ENCODE measurements around the gene ARHGAP10. TPM values are rescaled to one million over a fixed set of nuclear protein-coding genes. Genes with fewer than 3 reads are reported as not detected.

Gene ARHGAP10
- total and polyA plus RNA-seq, 3 donors from 2014 or later, result 17.4 to 108 (median 83.5) TPM

- no peaks in the 10 kb centered on the region for H3K4me1 ChIP-seq
- no peak overlapping the region for H3K4me3 ChIP-seq
- WGBS, 2 donors, result 73 to 87% methylated on average over 2 of the region's 2 CpGs
- H3K27me3 ChIP-seq, result no peaks in the 10 kb centered on the region
- no peak overlapping the region for H3K27ac ChIP-seq
- no peak for TF ChIP-seq POLR2A (IDR thresholded peaks at IDR 0.05)
- TF ChIP-seq CTCF (IDR thresholded peaks at IDR 0.05), result no peak
- no peak for DNase-seq
- H3K36me3 ChIP-seq (ENCODE audit: low read depth, missing control alignments), result no peaks in the 10 kb centered on the region
- intact Hi-C loops (cut with DNase I; ENCODE audit: low total_unique reads), result no loop called here
- no peaks in the 10 kb centered on the region for H3K9me3 ChIP-seq
Measured at GRCh38 chr4:148030193-148030873, 298.4 kb downstream of the ARHGAP10 start.

GRCh38 chr4:148034813-148035212, 302.9 kb downstream of the ARHGAP10 start:
- H3K4me1 ChIP-seq, result no peaks in the 10 kb centered on the region
- H3K27ac ChIP-seq, result no peak overlapping the region
- intact Hi-C loops (cut with DNase I; ENCODE audit: low total_unique reads), result no loop called here
- H3K4me3 ChIP-seq, result no peak overlapping the region
- DNase-seq, result no peak
- no peaks in the 10 kb centered on the region for H3K9me3 ChIP-seq
- no peaks in the 10 kb centered on the region for H3K27me3 ChIP-seq
- no peaks in the 10 kb centered on the region for H3K36me3 ChIP-seq (ENCODE audit: low read depth, missing control alignments)
- TF ChIP-seq POLR2A (IDR thresholded peaks at IDR 0.05), result no peak
- 55% methylated on average over 1 of the region's 1 CpG for WGBS, 2 donors

GRCh38 chr4:148041606-148042329, 309.9 kb downstream of the ARHGAP10 start:
- Histone ChIP-seq H3K36me3 (ENCODE audit: low read depth, missing control alignments) (no peaks in the 10 kb centered on the region), H3K4me3 (no peak overlapping the region), H3K9me3 (no peaks in the 10 kb centered on the region), H3K27me3 (no peaks in the 10 kb centered on the region), H3K27ac (no peak overlapping the region), H3K4me1 (no peaks in the 10 kb centered on the region)
- intact Hi-C loops (cut with DNase I; ENCODE audit: low total_unique reads), result no loop called here
- 55 to 69% methylated on average over 7 of the region's 7 CpGs for WGBS, 2 donors
- TF ChIP-seq POLR2A (IDR thresholded peaks at IDR 0.05), result no peak
- TF ChIP-seq CTCF (IDR thresholded peaks at IDR 0.05), result no peak
- no peak for DNase-seq

- no peak for DNase-seq
- TF ChIP-seq CTCF (IDR thresholded peaks at IDR 0.05), result no peak
Measured at GRCh38 chr4:148044089-148044911, 312.4 kb downstream of the ARHGAP10 start.

GRCh38 chr4:148044912-148045352, 313.0 kb downstream of the ARHGAP10 start:
- WGBS, 2 donors, result 58 to 70% methylated on average over 4 of the region's 4 CpGs
- Histone ChIP-seq H3K9me3 (no peaks in the 10 kb centered on the region), H3K36me3 (ENCODE audit: low read depth, missing control alignments) (no peaks in the 10 kb centered on the region), H3K4me1 (no peaks in the 10 kb centered on the region), H3K27ac (no peak overlapping the region), H3K4me3 (no peak overlapping the region), H3K27me3 (no peaks in the 10 kb centered on the region)
- intact Hi-C loops (cut with DNase I; ENCODE audit: low total_unique reads), result no loop called here
- no peak for DNase-seq
- TF ChIP-seq CTCF (IDR thresholded peaks at IDR 0.05) (no peak), POLR2A (IDR thresholded peaks at IDR 0.05) (no peak)

More at GRCh38 chr4:148044089-148044911, 312.4 kb downstream of the ARHGAP10 start:
- Histone ChIP-seq H3K9me3 (no peaks in the 10 kb centered on the region), H3K4me1 (no peaks in the 10 kb centered on the region), H3K27me3 (no peaks in the 10 kb centered on the region), H3K4me3 (no peak overlapping the region), H3K27ac (no peak overlapping the region), H3K36me3 (ENCODE audit: low read depth, missing control alignments) (no peaks in the 10 kb centered on the region)
- 89 to 94% methylated on average over 8 to 9 of the region's 9 CpGs for WGBS, 2 donors
- intact Hi-C loops (cut with DNase I; ENCODE audit: low total_unique reads), result no loop called here

All from testis (tissue), 3 donors.